Activated gamma-delta T cell treated with Interleukin-2 at 50 U/mL for 16 hours (primary cell): ENCODE data around the gene OR6K3.
"Not testable (repeated sequence)": the region's sequence is repeated elsewhere in the genome, so short reads cannot be mapped to it uniquely, and the experiment has no call there.

ENCODE experiments used
- DNase-seq: peaks from one replicate; pipeline ENCODE4 v3.0.0-alpha.2; 2020

Gene OR6K3

DNA sequence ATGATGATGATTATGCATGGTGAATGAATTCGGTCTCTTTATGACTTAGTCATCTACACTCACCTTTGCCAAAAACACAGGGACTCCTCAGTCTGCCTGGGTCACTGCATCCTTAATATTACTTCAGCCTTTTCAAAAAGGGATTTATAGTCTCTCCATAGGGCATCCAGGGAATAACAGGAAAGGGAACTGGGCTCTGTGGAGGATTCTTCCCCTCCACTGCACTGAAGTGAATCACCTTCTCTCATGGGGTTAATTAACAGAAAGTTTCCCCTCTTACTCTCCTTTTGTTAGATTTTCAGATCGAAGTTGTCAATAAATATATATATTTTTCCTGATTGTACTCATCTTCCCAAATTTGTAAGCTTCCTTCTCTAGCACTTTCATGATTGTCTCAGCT is at the start of gene OR6K3:
OR6K3 (minus strand) TSS at position 101 of the 400 bp plus-strand sequence. CDS start 2,605 bp downstream, outside the sequence.
- no peak for DNase-seq

- DNase-seq: no peak
Observed at GRCh38 chr1:158754420-158754819, 33.9 kb upstream of the OR6K3 start, which contains the start of gene OR6K6. Gene OR6K6, plus strand, starts transcription at chr1:158754720. Its CDS starts 168 bp downstream, at chr1:158754888.

GRCh38 chr1:158752155-158752712 is 31.7 kb upstream of the OR6K3 start:
- no peak for DNase-seq

DNA sequence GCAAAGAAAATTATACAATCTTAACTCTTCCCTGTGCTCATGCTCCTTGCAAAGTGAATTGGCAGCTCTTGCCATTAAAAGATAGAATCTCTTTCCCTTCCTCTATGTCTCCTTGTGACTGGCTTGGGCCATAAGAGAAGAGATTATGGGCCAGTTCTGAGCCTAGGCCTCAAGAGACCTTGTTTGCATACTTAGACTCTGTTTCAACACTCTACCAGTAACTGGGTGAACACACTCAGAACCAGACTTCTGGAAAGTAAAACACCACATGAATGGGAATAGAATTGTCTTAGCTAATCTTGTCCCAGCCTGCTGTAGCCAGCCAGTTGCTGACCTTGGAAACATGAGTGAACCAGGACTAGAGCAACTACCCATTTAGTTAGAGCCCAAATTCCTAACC is 15.3 kb upstream of the OR6K3 start:
- no peak for DNase-seq

- DNase-seq: no peak
Observed at GRCh38 chr1:158732524-158732923, 12.0 kb upstream of the OR6K3 start.

GRCh38 chr1:158731707-158732106 is 11.2 kb upstream of the OR6K3 start:
- DNase-seq: no peak

DNA sequence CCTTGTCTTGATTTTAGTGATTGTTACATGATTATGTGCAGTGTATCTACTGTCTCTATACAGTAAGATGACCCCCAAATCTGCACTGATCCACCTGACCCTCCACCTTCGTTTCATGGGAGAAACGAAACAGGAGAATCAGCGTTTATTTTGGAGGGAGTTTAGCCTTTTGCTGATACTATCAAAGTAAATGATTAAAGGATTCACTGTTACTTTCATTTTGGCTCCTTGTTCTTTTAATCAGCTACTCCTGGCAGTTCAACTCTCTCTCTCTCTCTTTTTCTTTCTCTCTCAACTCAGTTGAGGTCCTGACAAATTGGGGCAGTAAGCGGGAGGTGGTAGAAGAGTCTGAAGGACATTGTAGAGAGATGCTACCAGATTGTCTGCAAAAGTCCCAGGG is 9.9 kb upstream of the OR6K3 start:
- no peak for DNase-seq

DNA sequence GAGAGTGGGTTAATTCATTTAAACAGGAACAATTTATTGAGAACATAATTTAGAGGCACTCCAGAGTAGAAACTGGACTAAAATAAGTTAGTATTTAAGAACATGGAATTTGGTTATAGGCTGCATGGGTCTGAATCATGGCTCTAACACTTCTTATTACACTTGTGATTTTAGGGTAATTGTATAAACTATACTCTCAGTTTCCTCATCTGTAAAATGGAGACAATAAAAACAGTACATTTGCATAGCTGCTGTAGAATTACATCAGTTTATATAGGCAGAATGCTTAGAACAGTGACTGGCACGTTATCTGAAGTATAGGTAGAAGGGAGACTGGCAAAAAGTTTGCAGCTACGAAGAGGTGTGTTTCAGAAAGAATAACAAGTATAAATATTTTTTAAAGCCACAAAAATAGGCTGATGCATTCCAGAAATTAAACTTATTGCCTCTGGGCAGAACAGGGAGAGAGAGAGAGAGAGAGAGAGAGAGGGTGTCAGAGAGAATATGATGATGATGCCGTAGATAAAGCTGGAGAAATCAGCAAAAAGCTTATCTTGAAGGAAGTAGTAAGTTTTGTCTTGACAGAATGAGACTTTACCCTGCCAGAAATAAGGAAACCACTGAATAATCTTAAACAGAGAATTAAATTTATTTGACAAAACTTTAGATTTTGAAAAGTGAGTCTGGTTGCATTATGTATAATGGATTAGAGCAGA is 8.1 kb upstream of the OR6K3 start:
- DNase-seq: no peak

DNA sequence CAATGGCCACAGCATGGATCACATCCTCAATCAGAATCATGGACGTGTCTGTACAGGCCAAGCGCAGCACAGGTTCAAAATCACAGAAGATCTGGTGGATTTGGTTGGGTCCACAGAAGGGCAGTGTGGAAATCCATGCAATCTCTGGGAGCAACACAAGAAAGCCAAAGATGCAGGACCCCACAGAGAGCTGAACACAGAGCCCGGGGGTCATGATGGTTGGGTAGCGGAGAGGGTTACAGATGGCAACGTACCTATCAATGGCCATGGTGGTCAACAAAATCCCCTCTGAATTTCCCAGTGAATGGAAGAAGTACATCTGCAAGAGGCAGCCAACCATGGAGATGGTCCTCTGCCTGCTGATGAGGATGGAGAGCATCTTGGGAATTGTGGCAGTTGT is 3.9 kb upstream of the OR6K3 start:
- no peak for DNase-seq

DNA sequence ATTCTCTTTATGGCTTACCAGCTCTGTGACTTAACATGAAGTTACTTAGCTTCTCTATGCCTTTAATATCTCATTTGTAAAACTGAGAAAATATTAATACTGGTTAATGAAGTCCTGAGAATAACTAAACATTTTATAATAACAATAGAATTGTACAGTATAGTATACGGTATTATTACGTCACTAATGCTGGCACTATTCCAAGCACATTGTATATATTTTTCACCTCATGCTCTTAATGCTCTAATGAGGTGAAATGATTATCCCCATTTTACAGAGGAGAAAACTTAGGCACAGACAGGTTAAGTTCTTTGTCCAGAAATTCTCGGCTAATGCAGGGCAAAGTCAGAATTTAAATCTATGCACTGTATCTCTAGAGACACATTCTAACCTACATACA is 856 bp downstream of the OR6K3 start:
- no peak for DNase-seq

GRCh38 chr1:158717344-158717743 is 3.2 kb downstream of the OR6K3 start:
- no peak for DNase-seq

DNA sequence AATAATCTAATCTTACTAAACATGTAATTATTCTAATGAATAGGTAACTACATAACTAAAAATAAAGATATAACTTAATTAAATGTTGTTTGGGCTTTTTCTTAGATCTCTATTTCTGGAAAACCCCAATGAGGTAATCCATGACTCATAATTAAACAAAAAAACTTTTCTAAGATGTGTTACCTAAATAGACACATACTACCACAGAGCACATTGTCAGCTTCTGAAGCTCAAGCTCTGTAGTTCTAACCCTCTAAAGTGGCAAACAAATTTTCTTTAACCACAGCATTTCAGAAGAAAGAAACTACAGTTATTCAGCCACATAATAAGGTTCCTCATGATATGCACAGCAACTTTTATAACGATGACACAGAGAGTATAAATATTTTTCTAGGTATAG is 4.2 kb downstream of the OR6K3 start:
- no peak for DNase-seq

DNA sequence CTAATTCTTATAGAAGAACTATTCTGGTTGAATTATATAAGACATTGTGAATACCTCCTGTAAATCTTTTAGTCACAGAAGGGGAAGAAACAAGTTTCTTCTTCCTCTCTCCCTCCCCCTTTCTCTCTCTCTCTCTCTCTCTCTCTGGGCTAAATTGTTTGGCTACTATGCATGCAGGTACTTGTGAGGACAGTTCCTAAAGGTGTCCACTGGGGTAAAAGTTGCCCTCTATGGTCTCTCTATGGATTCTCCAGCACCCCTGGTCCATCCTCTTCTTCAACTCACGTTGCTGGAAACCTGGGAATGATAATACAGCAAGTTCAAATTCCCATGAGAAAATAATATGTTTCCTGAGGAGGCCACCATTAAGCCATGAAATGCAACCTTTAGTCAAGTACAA is 5.8 kb downstream of the OR6K3 start:
- DNase-seq: no peak

- no peak for DNase-seq
Observed at GRCh38 chr1:158711098-158711497, 9.4 kb downstream of the OR6K3 start.

DNA sequence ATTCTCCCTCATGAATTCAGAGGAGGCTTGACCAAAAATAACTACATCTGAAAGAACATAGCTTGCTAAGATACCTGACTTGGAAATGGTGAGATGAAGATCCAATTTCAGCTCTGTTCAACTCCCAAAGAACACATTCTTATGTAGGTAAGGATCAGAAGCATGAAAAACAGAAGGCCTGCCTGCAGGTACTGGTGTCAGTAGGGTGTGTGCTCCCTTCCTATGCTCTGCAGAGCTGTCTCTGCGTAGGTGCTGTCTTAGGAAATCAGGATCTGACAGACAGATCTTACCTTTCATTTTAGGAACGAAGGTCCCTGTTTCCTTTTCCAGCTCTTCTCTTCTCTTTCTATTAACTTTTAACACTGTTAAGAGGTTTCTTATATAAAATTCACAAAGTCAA is 14.4 kb downstream of the OR6K3 start:
- DNase-seq: no peak

- DNase-seq: no peak
Observed at GRCh38 chr1:158700552-158700951, 20.0 kb downstream of the OR6K3 start, which contains the start of gene OR6K2. Gene OR6K2, minus strand, starts transcription at chr1:158700652. Its CDS starts 0 bp downstream, at chr1:158700652.

DNA sequence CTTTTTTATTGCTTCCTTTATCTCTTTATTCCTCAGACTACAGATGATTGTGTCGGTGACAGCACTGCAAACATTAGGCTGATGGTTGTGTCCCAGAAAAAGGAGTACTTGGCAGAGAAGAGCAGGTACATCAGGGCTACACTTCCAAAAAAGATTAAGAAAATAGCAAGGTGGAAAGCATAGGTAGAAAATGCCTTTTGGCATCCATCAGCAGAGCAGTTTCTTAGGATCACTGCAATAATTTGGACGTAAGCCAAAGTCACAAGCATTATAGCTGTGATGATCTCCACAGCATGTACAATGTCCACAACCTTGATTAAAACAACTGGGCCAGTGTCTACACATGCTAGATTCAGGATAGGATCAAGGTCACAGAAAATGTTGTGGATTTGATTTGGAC is 25.9 kb downstream of the OR6K3 start:
- no peak for DNase-seq

GRCh38 chr1:158692356-158692755 is 28.2 kb downstream of the OR6K3 start:
- no peak for DNase-seq

- DNase-seq: no peak
Observed at GRCh38 chr1:158691907-158692306, 28.6 kb downstream of the OR6K3 start.

GRCh38 chr1:158691149-158691548 is 29.4 kb downstream of the OR6K3 start:
- DNase-seq: not testable (repeated sequence)

DNA sequence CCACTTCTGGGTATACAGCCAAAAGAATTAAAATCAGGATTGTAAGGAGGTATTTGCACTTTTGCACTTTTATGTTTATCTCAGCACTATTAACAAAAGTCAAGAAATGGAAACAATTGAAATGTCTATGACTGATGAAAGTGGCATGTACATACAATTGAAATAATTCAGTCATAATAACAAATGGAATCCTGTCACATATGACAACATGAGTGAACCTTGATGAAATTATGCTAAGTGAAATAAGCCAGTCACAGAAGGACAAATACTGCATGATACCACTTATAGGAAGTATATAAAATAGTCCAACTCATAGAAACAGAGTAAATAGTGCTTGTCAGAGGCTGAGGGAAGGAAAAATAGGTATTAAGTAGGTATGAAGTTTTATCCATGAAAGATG is 30.6 kb downstream of the OR6K3 start:
- no peak for DNase-seq

DNA sequence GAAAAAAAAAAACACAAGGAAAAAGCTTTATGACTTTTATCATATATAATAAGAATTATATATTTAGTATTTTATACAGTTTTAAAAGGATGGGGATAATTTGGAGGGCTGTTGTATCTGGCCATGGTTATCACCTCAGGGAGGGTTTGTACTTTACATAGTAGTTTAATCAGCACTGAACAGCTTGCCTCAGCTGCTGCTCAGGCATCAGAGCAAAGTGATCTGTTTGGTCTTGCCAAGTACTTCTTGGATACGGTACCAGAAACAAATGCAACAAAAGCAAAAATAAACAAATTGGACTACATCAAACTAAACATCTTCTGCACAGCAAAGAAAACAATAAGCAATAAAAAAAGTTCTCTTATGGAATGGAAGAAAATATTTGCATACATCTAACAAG is 31.4 kb downstream of the OR6K3 start:
- no peak for DNase-seq

DNA sequence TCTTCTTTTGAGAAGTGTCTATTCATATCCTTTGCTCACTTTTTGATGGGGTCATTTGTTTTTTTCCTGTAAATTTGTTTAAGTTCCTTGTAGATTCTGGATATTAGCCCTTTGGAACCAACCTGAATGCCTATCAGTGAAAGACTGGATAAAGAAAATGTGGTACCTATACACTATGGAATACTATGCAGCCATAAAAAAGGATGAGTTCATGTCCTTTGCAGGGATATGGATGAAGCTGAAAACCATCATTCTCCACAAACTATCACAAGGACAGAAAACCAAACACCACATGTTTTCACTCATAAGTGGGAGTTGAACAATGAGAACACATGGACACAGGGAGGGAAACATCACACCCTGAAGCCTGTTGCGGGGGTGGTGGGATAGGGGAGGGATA is 32.2 kb downstream of the OR6K3 start:
- not testable (repeated sequence) for DNase-seq

DNA sequence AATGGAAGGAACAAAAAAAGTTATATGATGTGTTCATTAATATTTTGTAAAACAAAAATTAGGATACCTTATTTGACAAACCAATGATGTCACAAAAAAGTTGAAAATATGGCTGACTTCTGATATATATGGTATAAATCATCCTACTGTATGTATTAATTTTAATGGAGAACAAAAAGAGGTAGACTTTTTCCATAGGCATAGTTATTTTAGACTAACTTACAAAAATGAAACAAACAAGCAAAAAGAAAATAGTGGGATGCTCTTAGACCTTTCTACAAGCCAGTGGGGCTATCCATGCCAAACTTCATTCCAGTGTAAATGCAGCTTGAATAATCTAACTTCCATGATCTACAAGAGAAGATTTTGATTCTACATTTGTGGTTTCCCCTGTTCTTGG is 33.5 kb downstream of the OR6K3 start:
- DNase-seq: no peak
